HepG2 (cell line): ENCODE results near the gene TMEM221. TPM values are rescaled to one million over a fixed set of nuclear protein-coding genes. Genes with fewer than 3 reads are reported as not detected.
"Not testable (repeated sequence)": the region's sequence is repeated elsewhere in the genome, so short reads cannot be mapped to it uniquely, and the experiment has no call there.

Experiments
- ATAC-seq: fragments of 200-7000 bp; cut with Tn5 transposase; 3 replicates; pipeline ENCODE4 v1.9.1; 2020; ENCODE audit warnings: mild to moderate bottlenecking, moderate library complexity
- BruUV-seq: library from RNA; stranded (reverse); fragments of 400-500 nt; replicated peaks from 2 replicates; lab custom pipeline; 2021; lab: Mats Ljungman, UMichigan
- CTCF ChIA-PET: fragments of 300-600 bp; formaldehyde crosslinking; extraction: SDS; loops from one replicate; lab custom pipeline; 2021; ENCODE audit warnings: low total read pairs, inconsistent platforms, low intra/inter-chr PET ratio; lab: Yijun Ruan, JAX
- POLR2A ChIA-PET: fragments of 350-600 bp; sonication (Branson Sonifier 250); formaldehyde crosslinking; loops from one replicate; lab custom pipeline; 2020; ENCODE audit warnings: antibody characterized with exemption, inconsistent platforms; lab: Yijun Ruan, JAX
- DNase-seq: peaks from one replicate; pipeline ENCODE4 v3.0.0-alpha.2; 2015; ENCODE audit warnings: low spot score
- FAIRE-seq: peaks from 3 replicates; lab custom pipeline; 2011; peaks lifted over from hg19 to GRCh38; lab: Jason Lieb, UNC
- H2AFZ ChIP-seq: one replicate; pipeline ENCODE4 v1.6.1; 2011; ENCODE audit warnings: low read length, inconsistent platforms
- H3K27ac ChIP-seq: fragments of 300-600 bp; 3 replicates; pipeline ENCODE4 v1.8.0; 2011; ENCODE audit warnings: mixed run types, mild to moderate bottlenecking, mixed read lengths, low read length, inconsistent platforms; ENCODE audit not compliant: insufficient read depth; ENCODE audit errors: extremely low read length
- H3K27me3 ChIP-seq, 2 experiments: fragments of 200-600 bp in 1 of 2; 2 replicates in 1 of 2; 3 replicates in 1 of 2; pipeline versions ENCODE4 v1.6.0 to v1.8.0; 2011; ENCODE audit warnings: low read length in 2 of 2, mild to moderate bottlenecking in 2 of 2, moderate library complexity in 2 of 2, inconsistent platforms in 1 of 2; ENCODE audit not compliant: insufficient read depth in 2 of 2, control insufficient read depth in 1 of 2
- H3K36me3 ChIP-seq, 2 experiments: fragments of 200-600 bp in 1 of 2; replicated peaks in 1 of 2; 2 replicates in 1 of 2; 3 replicates in 1 of 2; pipeline versions ENCODE4 v1.5.1 to v1.8.0; 2011; ENCODE audit warnings: low read length in 2 of 2, inconsistent platforms in 1 of 2; ENCODE audit not compliant: insufficient read depth in 2 of 2, control insufficient read depth in 1 of 2
- H3K4me1 ChIP-seq: 2 replicates; pipeline ENCODE4 v1.5.1; 2012; ENCODE audit warnings: low read length, inconsistent platforms; ENCODE audit not compliant: insufficient read depth
- H3K4me2 ChIP-seq: 2 replicates; pipeline ENCODE4 v1.6.0; 2011; ENCODE audit warnings: low read depth, low read length, inconsistent platforms
- H3K4me3 ChIP-seq, 3 experiments: fragments of 200-600 bp in 1 of 3; sonication (generic), shearing (Covaris generic) in 1 of 3; replicated peaks in 1 of 3; 2 replicates each; pipeline ENCODE4 v1.5.1; 2011 to 2016; ENCODE audit warnings: low read length in 3 of 3, inconsistent platforms in 2 of 3, low read depth in 2 of 3, mild to moderate bottlenecking in 2 of 3, control low read depth in 1 of 3, mixed read lengths in 1 of 3; ENCODE audit not compliant: insufficient read depth in 1 of 3
- H3K79me2 ChIP-seq: one replicate; pipeline ENCODE4 v1.6.1; 2011; ENCODE audit warnings: low read length, inconsistent platforms; ENCODE audit not compliant: insufficient read depth
- H3K9ac ChIP-seq: 2 replicates; pipeline ENCODE4 v1.6.0; 2011; ENCODE audit warnings: mild to moderate bottlenecking, low read depth, low read length, inconsistent platforms; ENCODE audit not compliant: insufficient read depth
- H3K9me3 ChIP-seq: 2 replicates; pipeline ENCODE4 v1.5.1; 2012; ENCODE audit warnings: mild to moderate bottlenecking, low read length
- H4K20me1 ChIP-seq: 2 replicates; pipeline ENCODE4 v1.6.0; 2011; ENCODE audit warnings: inconsistent platforms, mild to moderate bottlenecking, low read length, moderate library complexity; ENCODE audit not compliant: insufficient read depth
- ATF2 ChIP-seq: sonication (generic); formaldehyde crosslinking; IDR thresholded peaks from 2 replicates; pipeline ENCODE4 v1.4.0; 2020; ENCODE audit warnings: missing genetic modification reagents
- HDAC1 ChIP-seq: sonication (generic); formaldehyde crosslinking; IDR thresholded peaks from 2 replicates; pipeline ENCODE4 v1.5.1; 2020; ENCODE audit warnings: mild to moderate bottlenecking, missing genetic modification reagents
- KAT7 ChIP-seq: IDR thresholded peaks from 2 replicates; pipeline ENCODE4 v1.6.1; 2018; ENCODE audit warnings: borderline replicate concordance, missing compliant biosample characterization
- NFYC ChIP-seq: IDR thresholded peaks from 2 replicates; pipeline ENCODE4 v1.6.1; 2016; ENCODE audit warnings: missing genetic modification reagents, missing compliant biosample characterization
- ZNF451 ChIP-seq: sonication (generic); formaldehyde crosslinking; IDR thresholded peaks from 2 replicates; pipeline ENCODE4 v1.5.0; 2020; ENCODE audit warnings: mild to moderate bottlenecking, missing genetic modification reagents
- ZNF614 ChIP-seq: IDR thresholded peaks from 2 replicates; pipeline ENCODE4 v1.6.1; 2018; ENCODE audit warnings: missing biosample characterization, missing genetic modification reagents, inconsistent platforms, borderline replicate concordance
- WGBS: methylation state at CpG from one replicate; pipeline ENCODE4 v1.1.6; 2017; ENCODE audit warnings: low lambda C conversion rate; 5-methylcytosine and 5-hydroxymethylcytosine counted together
- in situ Hi-C: cut with HindIII; loops from 2 replicates; pipeline ENCODE4 v1.10.0; 2017; ENCODE audit warnings: low pct_unique_long_range_greater_than_20kb; ENCODE audit not compliant: extremely low pct_ligation_motif_present
- intact Hi-C: fragments of 100-400 bp; cut with micrococcal nuclease; formaldehyde crosslinking; loops from one replicate; pipeline ENCODE4 v1.10.0; 2022; ENCODE audit not compliant: unreplicated experiment
- polyA plus RNA-seq, 8 experiments: library from polyadenylated mRNA; depleted of rRNA in 3 of 8; stranded (reverse) in 7 of 8; unstranded in 1 of 8; fragments of >200 nt; fragmentation: Illumina TruSeq in 4 of 8; extraction: Trizol in 4 of 8; gene quantifications; 2 replicates each; pipeline versions ENCODE4 v1.2.1 to v1.2.3, GENCODE V29; 2011 to 2016; ENCODE audit warnings: low read depth in 4 of 8, missing spikeins in 1 of 8, mixed read lengths in 1 of 8; ENCODE audit not compliant: insufficient read depth in 1 of 8
- total RNA-seq, 5 experiments: library from RNA; depleted of rRNA; stranded (reverse); fragments of >200 nt; fragmentation: Illumina TruSeq; extraction: Trizol; gene quantifications; 2 replicates each; pipeline ENCODE4 v1.2.3, GENCODE V29; 2016; ENCODE audit warnings: low read depth in 1 of 5
- TF ChIP-seq, protein P1 (sequence below): sonication (generic); formaldehyde crosslinking; IDR thresholded peaks from 2 replicates; pipeline ENCODE4 v1.8.1; 2023; ENCODE audit warnings: mild to moderate bottlenecking, missing genetic modification reagents, borderline replicate concordance
- TF ChIP-seq, protein P2 (sequence below): sonication (generic); formaldehyde crosslinking; IDR thresholded peaks from 2 replicates; pipeline ENCODE4 v1.5.0; 2020; ENCODE audit warnings: mild to moderate bottlenecking, missing genetic modification reagents

TMEM221 gene
- total and polyA plus RNA-seq, 2 of the 13 experiments (the other 11 are each of a cell fraction or from before 2014, with no cell fraction given), result 0.33 to 0.77 TPM

GRCh38 chr19:17475011-17475540 lies 26.6 kb upstream of the TMEM221 start:
- H3K27ac ChIP-seq, result peak overlapping the region; percentile 71

More at GRCh38 chr19:17475011-17475540, 26.6 kb upstream of the TMEM221 start:
- ATAC-seq, H3K36me3 ChIP-seq, BruUV-seq, FAIRE-seq, H3K79me2 ChIP-seq, H2AFZ ChIP-seq, H3K27me3 ChIP-seq, H4K20me1 ChIP-seq, H3K9me3 ChIP-seq, intact Hi-C loops, H3K4me3 ChIP-seq, in situ Hi-C loops, DNase-seq, CTCF ChIA-PET: not testable (repeated sequence)
- Histone ChIP-seq H3K4me1 (peaks cover 55% of the 10 kb centered on the region), H3K9ac (peak overlapping the region; percentile 50), H3K4me2 (peak overlapping the region; percentile 52)
- TF ChIP-seq ZNF451 (CRISPR knock-in tag), result 0 out of 2 replicates have a peak, but pooled peaks have one; percentile 3
- TF ChIP-seq NFYC (CRISPR knock-in tag), result 0 out of 2 replicates have a peak, but pooled peaks have one; percentile 4
- TF ChIP-seq HDAC1 (CRISPR knock-in tag), result peak; percentile 29
- TF ChIP-seq, protein P1, sequence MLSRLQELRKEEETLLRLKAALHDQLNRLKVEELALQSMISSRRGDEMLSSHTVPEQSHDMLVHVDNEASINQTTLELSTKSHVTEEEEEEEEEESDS (CRISPR knock-in tag), result 0 out of 2 replicates have a peak, but pooled peaks have one; percentile 46
- 0 out of 2 replicates have a peak, but pooled peaks have one; percentile 53 for TF ChIP-seq KAT7 (CRISPR knock-in tag)
- 0 out of 2 replicates have a peak, but pooled peaks have one; percentile 9 for TF ChIP-seq ATF2 (CRISPR knock-in tag)
- TF ChIP-seq ZNF614 (CRISPR knock-in tag), result peak; percentile 7; the same call in 1 of the 2 replicates
- TF ChIP-seq, protein P2, sequence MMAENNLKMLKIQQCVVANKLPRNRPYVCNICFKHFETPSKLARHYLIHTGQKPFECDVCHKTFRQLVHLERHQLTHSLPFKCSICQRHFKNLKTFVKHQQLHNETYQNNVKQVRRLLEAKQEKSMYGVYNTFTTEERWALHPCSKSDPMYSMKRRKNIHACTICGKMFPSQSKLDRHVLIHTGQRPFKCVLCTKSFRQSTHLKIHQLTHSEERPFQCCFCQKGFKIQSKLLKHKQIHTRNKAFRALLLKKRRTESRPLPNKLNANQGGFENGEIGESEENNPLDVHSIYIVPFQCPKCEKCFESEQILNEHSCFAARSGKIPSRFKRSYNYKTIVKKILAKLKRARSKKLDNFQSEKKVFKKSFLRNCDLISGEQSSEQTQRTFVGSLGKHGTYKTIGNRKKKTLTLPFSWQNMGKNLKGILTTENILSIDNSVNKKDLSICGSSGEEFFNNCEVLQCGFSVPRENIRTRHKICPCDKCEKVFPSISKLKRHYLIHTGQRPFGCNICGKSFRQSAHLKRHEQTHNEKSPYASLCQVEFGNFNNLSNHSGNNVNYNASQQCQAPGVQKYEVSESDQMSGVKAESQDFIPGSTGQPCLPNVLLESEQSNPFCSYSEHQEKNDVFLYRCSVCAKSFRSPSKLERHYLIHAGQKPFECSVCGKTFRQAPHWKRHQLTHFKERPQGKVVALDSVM, result peak; percentile 90
- POLR2A ChIA-PET, result interaction anchor here (1.0 to 1.1 kb wide), 2 partner anchors 9 to 23 kb away, joined by 3 to 4 read pairs; no protein-coding TSS in a partner anchor
- 82% methylated on average over 5 of the region's 6 CpGs for WGBS
